NCI-H146 treated with DMSO at 0.1 percent for 48 hours (cell line): ENCODE results near the gene NPR1.
A peak's percentile ranks its signal among the peaks of the same experiment; 100 is the strongest.
"Not testable (repeated sequence)": the region's sequence is repeated elsewhere in the genome, so short reads cannot be mapped to it uniquely, and the experiment has no call there.

Source experiments
- DNase-seq: peaks from one replicate; lab custom pipeline; 2025; ENCODE audit not compliant: unreplicated experiment; lab: John Stamatoyannopoulos, UW

The NPR1 gene

DNA sequence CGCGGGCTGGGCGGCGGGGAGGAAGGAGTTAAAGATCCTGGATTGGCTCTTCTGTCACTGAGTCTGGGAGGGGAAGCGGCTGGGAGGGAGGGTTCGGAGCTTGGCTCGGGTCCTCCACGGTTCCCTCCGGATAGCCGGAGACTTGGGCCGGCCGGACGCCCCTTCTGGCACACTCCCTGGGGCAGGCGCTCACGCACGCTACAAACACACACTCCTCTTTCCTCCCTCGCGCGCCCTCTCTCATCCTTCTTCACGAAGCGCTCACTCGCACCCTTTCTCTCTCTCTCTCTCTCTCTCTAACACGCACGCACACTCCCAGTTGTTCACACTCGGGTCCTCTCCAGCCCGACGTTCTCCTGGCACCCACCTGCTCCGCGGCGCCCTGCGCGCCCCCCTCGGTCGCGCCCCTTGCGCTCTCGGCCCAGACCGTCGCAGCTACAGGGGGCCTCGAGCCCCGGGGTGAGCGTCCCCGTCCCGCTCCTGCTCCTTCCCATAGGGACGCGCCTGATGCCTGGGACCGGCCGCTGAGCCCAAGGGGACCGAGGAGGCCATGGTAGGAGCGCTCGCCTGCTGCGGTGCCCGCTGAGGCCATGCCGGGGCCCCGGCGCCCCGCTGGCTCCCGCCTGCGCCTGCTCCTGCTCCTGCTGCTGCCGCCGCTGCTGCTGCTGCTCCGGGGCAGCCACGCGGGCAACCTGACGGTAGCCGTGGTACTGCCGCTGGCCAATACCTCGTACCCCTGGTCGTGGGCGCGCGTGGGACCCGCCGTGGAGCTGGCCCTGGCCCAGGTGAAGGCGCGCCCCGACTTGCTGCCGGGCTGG is at the start of gene NPR1:
NPR1 (plus strand) TSS at position 170 of the 818 bp plus-strand sequence; CDS start at position 591, 421 bp downstream.
- DNase-seq = no peak

DNA sequence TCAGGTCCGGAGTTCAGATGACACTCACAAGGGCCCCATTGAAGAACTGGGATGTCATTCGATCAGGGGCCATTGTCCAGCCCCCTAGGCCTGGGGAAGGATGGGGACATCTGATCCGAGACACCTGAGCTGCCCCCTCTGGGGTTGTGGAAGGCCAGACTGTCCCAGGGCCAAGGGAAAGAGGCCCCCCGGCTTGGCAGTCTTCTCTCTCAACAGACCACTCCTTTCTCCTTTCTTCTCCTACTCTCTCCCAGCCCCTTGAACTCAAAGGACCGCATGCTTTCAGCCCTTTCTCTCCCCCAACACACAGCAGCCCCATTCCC is 49.2 kb upstream of the NPR1 start:
- no peak for DNase-seq

DNA sequence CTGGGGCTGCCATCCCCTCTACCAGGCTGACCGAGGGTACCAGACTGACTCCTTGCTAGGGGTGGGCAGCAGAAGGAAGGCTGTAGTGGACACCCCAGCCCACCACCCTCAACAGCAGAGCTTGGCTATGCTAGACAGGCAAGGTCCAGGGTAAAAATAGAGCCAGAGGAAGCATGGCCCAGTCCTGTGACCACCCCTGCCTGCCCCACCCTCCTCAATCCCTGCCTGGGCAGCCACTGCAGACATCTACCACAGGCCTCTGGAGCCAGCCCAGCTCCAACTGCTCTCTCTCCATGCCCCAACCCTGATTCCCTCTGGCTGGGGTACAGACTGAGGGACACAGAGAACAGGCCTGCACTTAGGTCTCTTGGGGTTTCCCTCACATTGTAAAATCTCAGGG is 48.5 kb upstream of the NPR1 start:
- DNase-seq = no peak

DNA sequence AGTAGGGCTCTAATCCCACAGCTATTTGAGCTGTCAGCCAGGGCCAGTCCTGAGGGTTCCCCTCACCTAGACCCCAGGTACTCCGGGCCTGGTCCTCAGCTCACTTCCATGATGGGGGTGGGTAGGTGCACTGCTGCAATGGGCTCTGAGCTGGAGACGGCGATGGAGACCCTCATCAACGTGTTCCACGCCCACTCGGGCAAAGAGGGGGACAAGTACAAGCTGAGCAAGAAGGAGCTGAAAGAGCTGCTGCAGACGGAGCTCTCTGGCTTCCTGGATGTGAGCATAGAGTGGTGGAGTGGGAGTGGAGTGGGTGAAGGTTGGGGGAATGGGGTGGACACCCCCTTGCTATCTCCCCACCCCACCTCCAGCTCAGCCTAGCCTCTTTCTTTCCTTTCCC is 48.1 kb upstream of the NPR1 start:
- no peak for DNase-seq

DNA sequence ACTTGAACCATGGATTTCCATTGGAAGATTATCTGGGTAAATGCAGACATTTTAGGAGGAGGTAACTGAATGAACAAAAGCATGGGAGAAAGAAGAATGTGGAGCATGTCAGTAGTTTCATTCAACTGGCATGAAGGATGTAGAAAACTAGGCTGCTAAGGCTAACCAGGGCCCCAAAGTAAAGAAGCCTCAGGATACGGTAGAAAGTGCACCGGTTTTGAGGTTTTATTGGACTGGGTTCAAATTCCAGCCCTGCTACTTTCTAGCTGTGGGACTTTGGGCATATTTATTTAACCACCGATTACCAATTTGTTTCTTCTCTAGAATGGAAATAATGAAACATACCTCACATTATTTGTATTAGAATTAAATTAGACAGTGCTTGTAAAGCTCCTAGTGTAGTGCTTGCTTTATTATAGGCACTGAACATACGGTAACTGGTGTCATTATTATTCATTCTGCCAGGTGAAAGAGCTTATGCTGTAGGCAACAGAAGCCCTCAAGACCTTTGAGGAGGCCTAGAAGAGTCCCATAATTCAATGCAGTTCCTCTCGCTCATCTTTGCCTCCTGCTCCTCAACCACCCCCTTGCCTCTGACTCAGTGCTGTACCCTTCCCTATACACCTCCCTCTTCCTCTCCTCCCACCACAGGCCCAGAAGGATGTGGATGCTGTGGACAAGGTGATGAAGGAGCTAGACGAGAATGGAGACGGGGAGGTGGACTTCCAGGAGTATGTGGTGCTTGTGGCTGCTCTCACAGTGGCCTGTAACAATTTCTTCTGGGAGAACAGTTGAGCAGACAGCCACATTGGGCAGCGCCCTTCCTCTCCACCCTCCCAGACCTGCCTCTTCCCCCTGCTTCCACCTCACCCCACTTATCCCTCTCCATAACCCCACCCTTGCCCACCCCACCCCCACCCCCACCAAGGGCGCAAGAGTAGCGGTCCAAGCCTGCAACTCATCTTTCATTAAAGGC is 47.2 kb upstream of the NPR1 start:
- no peak for DNase-seq

DNA sequence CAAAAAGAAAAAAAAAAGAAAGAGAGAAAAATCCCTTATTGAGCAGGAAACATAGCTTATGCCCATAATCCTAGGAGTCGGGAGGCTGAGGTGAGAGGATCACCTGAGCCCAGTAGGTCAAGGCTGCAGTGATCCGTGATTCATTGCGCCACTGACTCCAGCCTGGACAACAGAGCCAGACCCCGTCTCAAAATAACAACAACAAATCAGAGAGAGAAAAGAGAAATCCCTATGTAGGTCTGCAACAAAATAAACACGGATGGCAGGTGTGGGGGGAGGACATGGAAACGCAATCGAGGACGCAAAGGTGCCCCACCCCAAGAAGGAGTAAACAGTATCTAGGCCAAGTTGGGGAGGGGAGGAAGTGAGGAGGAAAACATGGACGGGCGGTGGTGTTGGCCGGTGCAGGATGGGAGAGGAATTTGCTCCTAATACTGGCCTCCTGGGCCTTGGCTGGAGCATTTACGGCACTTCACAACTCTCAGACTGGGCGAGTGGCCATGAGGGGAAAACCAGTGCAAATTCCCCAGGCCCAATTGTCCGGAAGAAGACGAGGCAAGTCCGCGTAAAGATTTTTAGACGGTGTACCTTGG is 45.2 kb upstream of the NPR1 start:
- DNase-seq = peak; percentile 27

DNA sequence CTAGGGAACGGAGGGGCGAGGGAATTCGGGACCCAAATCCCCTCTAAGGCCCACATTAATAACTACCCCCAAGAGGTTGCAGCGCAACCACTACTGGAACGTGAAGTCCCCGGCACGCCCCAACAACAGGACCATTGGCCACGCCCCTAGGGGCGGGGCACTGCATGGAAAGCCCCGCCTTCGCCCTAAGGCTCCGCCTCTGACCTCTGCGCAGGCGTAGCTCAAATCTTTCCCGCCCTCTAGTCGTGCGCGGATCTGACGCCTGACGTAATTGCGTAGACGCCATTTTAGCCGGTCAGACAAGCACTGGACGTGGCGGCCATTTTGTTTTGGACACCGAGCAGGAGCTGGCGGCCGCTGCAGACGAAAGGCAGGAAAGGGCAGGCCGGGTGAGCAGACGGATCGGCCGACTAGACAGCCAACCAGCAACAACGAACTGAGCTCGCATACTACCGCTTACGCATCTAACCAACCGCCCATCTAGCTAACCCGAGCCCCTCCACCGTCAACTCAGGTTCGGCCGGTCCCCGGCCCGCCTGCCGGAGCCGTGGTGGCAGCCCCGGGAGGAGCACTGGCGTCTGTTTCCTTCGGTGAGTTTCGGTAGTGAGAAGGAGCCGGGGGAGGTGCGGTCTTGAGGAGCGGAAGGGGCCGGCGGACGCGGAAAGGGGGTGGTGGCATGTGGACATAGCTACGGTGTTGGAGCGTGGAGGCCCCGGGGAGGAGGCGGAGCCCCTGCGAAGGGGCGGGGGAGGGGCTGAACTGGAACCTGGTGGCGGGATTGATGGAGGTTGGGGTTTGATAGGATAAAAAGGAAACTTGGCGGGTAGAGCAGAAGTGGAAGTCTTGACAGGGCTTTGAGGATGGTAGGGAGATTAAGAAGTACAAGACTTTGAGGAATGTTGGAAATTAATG is 44.5 kb upstream of the NPR1 start, which contains the start of gene CHTOP:
CHTOP (plus strand) TSS at position 313 of the 912 bp plus-strand sequence. CDS start 2,523 bp downstream, outside the sequence.
- DNase-seq = peak; percentile 90

DNA sequence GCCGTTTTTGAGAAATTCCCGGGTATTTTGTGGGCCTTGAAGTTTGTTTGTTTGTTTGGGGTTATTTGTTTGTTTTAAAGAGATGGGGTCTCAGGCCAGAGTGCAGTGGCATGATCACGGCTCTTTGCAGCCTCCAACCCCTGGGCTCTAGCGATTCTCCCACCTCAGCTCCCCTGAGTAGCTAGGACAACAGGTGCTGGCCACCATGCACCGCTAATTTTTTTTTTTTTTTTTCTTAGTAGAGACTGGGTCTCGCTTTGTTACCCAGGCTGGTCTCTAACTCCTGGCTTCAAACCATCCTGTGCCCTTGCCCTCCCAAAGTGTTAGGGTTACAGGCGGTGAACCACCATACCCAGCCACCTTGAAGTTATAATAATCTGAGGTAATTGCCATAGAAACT is 42.6 kb upstream of the NPR1 start:
- no peak for DNase-seq

DNA sequence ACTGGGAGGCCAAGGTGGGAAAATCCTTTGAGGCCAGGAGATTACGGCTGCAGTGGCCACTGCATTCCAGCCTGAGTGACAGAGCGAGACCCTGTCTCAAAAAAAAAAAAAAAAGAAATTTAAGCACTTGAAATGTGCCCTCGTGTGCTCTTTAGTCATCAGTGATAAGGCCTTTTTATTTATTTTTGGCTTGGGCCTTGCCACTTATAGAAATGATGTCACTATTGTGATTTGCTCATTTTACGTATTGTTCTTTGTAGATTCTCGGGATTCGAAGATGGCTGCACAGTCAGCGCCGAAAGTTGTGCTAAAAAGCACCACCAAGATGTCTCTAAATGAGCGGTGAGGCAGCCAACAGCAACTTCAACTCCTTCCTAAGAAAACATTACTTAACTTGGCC is 42.2 kb upstream of the NPR1 start:
- DNase-seq = no peak

DNA sequence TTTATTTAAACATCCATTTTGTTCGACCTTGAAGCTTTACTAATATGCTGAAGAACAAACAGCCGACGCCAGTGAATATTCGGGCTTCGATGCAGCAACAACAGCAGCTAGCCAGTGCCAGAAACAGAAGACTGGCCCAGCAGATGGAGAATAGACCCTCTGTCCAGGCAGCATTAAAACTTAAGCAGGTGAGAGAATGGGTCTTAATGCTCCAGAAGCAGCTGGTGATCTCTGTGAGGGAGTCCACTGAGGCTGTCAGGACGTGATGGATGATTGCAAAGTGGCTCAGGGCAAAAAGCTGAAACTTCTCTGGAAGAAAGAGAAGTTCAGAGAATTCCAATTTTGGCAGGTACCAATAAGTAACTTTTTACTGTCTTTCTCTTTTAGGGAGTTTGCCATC is 40.2 kb upstream of the NPR1 start:
- no peak for DNase-seq

DNA sequence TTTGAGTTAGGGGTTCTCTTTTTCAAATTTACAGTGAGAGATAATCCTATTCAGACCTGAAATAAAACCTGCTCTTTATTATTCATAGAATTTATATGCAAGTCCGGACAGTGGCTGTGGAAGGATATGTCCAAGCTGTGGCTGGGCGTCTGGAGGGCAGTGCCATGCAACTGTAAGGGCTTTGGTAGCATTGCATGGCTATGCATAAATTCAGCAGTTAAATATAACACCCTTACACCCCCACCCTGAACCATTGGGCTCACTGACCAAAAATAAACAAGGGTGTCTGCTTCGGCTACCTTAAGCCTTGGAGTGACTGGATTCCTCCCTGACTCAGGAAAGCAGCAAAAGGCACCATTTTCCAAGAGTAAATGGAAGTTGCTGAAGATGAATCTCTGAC is 39.2 kb upstream of the NPR1 start:
- no peak for DNase-seq

DNA sequence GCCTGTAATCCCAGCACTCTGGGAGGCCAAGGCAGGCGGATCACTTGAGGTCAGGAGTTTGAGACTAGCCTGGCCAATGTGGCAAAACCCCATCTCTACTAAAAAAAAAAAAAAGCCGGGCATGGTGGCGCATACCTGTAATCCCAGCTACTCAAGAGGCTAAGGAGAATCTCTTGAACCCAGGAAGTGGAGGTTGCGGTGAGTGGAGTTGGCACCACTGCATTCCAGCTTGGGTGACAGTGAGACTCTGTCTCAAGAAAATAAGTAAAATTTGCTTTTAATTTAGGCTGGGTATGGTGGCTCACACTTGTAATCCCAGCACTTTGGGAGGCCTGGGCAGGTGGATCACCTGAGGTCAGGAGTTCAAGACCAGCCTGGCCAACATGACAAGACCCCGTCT is 38.3 kb upstream of the NPR1 start:
- DNase-seq = not testable (repeated sequence)

DNA sequence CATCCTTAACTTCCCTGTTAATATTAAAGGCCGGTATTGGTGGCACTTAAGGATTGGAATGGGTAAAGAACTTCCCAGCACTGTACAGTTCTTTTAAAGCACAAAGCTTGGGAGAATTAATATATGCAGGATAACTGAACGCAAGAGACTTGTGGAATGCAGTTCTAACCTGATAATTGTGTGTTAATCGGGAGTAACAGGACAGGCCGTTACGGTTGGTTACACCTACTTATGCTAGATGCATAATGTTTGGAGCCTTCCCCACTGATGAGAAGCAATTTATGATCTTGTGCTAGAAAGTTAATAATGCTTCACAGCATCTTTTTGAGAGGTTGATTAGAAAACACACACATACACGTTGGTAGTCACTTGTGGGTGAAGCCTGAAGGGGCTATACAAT is 37.6 kb upstream of the NPR1 start:
- DNase-seq = no peak

DNA sequence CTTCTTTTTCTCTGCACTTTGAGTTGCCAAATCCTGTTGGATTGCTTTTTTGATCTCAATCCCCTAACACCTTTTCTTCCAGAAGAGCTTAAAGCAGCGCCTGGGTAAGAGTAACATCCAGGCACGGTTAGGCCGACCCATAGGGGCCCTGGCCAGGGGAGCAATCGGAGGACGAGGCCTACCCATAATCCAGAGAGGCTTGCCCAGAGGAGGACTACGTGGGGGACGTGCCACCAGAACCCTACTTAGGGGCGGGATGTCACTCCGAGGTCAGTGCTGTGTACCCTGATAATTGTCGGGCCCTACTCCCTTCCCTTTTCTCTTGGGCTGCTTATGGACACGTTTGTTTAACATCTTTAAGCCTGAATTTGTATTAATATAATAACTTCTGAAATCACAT is 36.3 kb upstream of the NPR1 start:
- DNase-seq = no peak

DNA sequence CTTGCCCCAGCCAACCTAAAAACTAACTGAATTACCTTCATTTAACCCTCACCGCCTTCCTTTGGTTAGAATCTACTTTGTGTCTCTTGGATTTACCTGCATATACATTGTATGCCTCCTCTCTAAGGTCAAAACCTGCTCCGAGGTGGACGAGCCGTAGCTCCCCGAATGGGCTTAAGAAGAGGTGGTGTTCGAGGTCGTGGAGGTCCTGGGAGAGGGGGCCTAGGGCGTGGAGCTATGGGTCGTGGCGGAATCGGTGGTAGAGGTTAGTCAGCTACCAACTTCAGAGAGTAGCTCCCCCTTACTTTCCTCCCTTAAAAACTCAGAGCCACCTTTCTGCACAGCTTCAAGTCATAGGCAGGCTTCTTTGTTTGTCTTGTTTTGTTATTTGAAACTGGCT is 35.4 kb upstream of the NPR1 start:
- DNase-seq = no peak

DNA sequence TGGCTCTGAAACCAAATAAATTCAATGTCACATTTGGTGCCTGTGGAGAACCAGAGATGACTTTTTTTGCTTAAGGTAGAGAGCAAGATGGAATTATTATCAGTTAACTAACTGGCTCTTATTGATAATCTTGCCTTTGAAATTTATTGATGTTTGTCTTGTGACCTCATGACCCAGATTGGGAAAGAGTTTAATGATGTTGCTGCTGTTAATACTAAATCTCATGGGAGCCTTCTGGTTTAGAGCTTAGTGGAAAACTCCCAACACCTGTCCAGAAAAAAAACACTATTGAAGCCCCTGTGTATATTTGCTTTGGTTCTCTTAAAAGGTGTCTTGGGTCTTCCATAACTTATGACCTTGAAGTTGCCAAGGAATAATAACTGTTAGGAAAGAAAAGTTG is 34.7 kb upstream of the NPR1 start:
- no peak for DNase-seq

DNA sequence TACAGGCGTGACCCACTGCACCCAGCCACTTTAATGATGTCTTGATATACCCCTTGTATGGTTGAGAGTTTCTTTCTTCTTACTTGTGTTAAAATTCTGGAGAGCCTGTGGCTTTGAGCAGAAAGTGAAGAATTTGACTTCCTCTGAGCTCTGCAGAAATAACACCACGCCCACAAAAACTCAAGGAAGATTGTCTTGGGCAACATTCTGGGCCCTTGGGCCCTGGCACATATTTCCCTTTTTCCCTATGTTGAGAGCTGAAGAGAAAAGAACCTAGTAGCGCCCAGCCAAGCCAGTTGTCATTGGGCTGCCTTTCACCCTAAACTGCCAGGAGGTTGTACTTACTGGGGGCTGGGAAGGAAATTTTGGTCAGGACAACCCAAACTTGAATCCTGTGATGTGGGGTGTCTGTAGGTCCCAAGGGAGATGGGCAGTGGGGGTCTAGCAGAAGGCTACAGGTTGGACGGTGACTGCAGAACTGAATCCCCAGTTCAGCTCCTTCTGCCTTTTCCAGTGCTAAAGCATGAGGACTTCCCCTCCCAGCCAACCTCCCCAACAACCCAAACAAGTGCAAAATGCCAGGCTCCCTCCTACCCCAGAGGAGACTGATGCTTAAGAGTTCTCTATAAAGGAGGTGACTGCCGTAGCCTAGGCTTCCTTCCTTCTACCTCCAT is 31.7 kb upstream of the NPR1 start:
- DNase-seq = no peak

DNA sequence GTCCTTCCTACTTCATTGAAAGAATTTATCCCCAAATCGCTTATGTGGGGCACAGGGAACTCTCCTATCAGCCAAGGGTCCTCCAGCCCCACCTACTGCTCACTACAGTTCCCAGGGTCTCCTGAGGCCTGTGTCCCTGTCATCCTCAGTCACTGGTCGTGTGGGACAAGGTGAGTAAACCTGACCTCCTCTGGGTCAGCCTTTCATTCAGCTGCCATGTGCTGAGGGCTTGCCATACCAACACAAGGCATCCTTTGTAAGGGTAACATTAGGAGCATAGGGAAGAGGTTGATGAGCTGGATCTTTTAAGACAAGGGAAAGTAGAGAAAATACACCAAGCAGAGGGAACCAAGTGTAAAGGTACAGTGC is 31.2 kb upstream of the NPR1 start:
- no peak for DNase-seq

DNA sequence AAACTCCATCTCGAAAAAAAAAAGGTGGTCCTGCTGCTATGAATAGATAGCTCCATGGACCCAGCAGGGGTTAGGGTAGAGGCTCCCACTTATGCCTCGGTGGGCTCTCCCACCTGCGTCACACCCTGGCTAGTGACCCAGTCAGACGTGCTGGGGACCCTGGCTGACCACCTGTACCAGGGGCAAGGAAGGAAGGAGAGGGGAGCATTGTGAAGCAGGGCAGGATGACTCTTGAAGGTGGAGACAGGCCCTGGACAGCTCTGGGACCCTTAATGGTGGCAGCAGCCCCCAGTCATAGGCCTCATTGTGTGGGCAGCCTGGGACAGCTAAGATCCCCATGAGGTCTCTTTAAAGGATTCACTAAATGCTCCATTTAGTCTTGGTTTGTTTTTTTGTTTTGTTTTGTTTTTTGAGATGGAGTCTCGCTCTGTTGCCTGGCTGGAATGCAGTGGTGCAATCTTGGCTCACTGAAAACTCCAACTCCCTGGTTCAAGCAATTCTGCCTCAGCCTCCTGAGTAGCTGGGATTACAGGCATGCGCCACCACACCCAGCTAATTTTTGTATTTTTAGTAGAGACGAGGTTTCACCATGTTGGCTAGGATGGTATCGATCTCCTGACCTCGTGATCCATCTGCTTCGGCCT is 30.4 kb upstream of the NPR1 start:
- no peak for DNase-seq
